Activated CD8-positive, alpha-beta memory T cell treated with anti-CD3 and anti-CD28 coated beads for 48 hours (primary cell): ENCODE results near the gene C19orf47.
A peak's percentile ranks its signal among the peaks of the same experiment; 100 is the strongest.

ENCODE experiments used
- DNase-seq, 3 experiments: peaks; one replicate each; pipeline ENCODE4 v3.0.0-alpha.2; 2020; ENCODE audit warnings: low read depth in 2 of 3, low spot score in 2 of 3

Gene C19orf47, protein sequence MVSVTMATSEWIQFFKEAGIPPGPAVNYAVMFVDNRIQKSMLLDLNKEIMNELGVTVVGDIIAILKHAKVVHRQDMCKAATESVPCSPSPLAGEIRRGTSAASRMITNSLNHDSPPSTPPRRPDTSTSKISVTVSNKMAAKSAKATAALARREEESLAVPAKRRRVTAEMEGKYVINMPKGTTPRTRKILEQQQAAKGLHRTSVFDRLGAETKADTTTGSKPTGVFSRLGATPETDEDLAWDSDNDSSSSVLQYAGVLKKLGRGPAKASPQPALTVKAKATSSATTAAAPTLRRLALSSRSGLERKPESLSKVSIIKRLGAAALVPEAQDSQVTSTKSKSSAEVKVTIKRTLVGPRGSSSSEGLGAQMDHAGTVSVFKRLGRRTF

DNA sequence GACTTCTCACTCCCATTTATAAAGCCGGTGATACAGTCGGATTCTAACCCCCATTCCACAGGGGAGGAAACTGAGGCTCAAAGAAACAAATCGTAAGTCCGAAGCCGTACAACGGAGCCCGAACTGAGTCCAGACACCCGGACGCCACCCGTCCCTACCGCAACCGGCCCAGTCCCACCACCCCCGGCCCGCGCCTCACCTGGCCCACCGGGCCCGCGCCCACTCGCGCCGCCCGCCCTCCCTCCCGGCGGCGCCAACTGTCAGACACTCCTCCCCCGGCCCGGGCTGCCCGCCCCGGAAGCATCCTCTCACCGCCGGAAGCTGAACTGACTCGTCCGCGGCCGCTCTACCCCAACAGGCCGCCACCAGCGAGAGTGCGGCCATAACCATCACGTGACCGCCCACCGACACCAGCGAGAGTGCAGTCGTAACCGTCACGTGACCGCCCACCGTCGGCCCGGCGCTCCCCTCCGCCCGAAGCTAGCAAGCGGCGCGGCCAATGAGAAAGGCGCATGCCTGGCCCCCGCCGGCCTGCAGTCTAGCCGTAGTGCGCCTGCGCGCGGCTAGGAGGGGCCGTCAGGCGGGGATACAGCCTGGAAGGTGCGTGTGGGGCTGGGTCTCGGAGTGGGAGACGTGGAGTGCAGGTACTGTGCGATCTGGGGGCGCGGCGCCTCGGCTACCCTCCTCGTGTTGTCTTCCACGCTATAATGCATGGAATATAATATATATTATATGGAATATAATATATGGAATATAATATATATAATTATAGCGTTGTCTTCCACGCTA, at the start of gene C19orf47, which contains the start of gene PLD3:
Gene C19orf47, minus strand, starts transcription at position 273 of the 789 bp plus-strand sequence. CDS start 6,540 bp downstream, outside the sequence.
Gene PLD3, plus strand, starts transcription at position 571 of the 789 bp plus-strand sequence. CDS start 17,789 bp downstream, outside the sequence.
- DNase-seq: peak; percentile 90 to 99 (median 90)

DNA sequence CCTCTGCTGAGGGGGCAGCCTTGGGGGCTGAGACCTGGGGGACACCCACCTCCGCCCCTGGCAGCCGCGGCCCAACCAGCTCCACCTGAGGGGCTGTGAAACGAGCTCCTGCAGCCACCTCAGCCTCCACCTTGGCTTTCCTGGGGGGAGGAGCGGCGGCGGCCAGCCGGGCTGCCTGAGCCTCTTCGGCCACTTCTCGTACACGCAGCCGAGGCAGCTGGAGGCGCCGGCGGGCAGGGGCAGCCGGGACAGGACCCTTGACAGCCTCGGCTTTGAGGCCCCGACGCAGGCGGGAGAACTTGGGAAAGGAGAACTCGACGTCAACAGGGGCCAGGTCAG, 49.3 kb upstream of the C19orf47 start:
- DNase-seq: no peak

DNA sequence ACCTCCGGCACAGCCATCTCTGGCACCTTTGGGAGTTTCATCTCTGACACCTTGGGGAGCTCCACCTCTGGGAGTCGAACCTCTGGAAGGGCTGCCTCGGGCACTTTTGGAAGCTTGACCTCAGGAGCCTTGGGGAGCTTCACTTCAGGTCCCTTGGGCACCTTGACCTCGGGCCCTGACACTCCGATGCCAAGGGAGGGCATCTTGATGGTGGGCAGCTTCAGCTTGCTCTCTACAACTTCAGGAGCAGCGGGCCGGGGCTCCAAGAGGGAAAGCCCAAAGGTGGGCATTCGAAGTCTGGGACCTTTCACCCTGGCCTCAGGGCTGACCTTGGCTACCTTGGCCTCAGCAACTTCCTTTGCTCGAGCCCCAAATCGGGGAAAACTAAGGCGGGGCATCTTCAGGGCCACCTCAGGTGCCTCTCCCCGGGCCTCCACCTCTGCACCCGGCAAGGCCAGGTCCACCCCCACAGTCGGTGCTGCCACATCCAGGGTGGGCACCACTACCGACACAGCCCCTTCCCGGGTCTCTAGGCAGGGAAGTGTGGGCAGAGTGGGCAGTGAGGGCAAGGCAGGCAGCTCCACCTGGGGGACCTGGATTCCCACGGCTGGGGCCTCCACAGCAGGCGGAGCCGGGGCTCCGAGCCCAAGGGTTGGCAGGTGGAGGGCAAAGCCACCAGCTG, 48.8 kb upstream of the C19orf47 start:
- DNase-seq: no peak

DNA sequence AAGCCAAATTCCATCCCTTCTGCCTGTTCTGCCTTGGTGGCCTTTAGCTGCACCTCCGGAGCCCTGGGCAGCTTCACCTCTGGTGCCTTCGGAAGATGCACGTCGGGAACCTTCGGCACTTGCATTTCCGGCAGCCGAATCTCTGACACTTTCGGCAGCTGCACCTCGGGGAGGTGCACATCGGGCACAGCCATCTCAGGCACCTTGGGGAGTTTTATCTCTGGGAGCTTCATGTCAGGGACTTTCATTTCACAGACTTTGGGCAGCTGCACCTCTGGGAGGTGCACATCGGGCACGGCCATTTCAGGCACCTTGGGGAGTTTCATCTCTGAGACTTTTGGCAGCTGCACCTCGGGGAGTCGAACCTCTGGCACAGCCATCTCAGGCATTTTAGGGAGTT, 47.8 kb upstream of the C19orf47 start:
- DNase-seq: no peak

DNA sequence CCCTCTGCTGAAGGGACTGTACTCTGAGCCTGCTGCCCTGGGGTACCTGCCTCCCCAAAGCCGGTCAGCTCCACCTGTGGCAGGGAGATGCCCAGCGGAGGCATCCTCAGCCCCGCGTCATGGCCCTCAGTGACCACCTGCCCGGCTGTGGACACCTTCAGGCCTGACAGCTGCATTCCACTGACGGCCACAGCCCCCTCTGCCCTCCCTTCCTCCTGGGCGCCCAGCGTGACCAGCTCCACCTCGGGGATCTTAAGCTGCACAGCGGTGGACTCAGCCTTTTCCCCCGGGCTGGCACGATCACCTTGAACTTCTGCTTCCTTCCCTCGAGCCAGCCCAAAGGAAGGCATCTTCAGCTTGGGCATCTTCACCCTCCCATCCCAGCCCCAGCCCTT, 46.6 kb upstream of the C19orf47 start:
- no peak for DNase-seq

- no peak for DNase-seq
Measured at GRCh38 chr19:40393894-40394815, 46.0 kb upstream of the C19orf47 start.

GRCh38 chr19:40392894-40393517, 44.8 kb upstream of the C19orf47 start:
- DNase-seq: no peak

DNA sequence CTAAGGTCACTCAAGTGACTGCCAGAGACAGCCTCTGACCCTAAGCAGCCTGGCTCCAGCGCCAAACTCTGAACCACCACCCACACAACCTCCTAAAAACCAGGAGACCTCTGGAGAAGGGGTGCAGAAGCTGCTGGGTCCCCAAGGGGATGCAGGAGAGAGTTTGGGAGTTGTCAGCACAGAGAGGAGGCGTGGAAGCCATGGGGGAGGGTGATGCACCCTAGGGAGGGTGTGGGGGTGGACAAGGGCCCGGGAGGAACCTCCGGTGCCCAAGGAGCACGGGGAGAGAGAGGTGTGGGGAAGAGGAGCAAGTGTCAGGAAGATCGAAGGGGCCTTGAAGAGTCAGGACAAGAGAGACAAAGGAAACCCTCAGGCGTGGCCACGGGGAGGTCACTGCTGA, 43.9 kb upstream of the C19orf47 start:
- no peak for DNase-seq

DNA sequence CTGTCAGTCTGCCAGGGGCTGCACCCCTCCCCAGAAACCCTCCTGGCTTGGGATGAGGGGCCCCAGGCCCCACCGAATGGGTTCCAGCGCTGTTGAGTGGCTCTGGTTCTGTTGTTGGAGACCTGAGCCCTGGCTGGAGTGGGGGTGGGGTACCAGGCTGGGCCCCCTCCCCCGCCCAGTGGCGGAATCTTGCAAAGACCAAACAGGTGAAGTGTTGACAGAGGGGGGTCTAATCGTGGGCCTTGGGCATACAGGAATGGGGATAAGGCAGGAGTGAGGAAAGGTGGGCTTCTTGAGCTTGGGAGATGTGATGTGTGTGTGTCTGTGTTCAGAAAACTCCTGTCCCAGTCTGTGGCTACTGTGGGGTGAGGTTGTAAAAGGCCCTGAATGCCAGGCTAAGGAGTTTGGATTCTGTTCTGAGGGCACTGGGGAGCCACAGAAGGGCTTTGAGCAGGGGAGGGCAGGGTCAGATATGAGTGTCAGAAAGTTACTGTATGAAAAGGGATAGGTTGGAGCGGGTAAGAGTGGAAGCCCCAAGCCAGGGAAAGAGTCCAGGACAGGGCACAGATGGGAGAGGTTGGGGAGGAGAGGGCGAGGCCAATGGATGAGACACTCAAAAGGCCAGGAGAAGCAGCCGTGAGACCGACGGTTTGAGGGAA, 42.0 kb upstream of the C19orf47 start, which contains the start of gene HIPK4:
Gene HIPK4, minus strand, starts transcription at position 98 of the 659 bp plus-strand sequence. CDS start 279 bp downstream, outside the sequence.
- no peak for DNase-seq

GRCh38 chr19:40389404-40390083, 41.3 kb upstream of the C19orf47 start:
- no peak for DNase-seq

- DNase-seq: no peak
Measured at GRCh38 chr19:40388481-40388880, 40.3 kb upstream of the C19orf47 start.

- DNase-seq: no peak
Measured at GRCh38 chr19:40387155-40387554, 39.0 kb upstream of the C19orf47 start.

- DNase-seq: no peak
Measured at GRCh38 chr19:40383668-40384248, 35.6 kb upstream of the C19orf47 start.

DNA sequence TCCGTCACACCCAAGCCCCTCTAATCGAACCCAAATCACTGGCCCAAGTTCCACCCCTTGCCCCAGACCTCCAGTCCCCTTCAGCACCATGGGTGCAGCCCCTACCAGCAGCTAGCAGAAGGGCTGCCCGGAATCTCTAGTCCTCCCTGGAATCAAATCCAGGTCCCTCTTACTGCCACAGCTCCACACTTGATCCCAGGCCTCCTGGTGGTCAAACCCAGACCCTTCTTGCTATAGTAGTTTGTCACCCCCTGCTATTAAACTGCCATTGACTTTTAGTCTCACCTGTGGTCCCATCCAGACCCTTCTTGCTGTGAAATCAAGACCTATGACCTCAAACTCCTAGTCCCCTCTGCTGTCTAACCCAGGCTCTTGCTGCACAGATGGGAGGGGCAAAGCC, 33.1 kb upstream of the C19orf47 start:
- DNase-seq: no peak

DNA sequence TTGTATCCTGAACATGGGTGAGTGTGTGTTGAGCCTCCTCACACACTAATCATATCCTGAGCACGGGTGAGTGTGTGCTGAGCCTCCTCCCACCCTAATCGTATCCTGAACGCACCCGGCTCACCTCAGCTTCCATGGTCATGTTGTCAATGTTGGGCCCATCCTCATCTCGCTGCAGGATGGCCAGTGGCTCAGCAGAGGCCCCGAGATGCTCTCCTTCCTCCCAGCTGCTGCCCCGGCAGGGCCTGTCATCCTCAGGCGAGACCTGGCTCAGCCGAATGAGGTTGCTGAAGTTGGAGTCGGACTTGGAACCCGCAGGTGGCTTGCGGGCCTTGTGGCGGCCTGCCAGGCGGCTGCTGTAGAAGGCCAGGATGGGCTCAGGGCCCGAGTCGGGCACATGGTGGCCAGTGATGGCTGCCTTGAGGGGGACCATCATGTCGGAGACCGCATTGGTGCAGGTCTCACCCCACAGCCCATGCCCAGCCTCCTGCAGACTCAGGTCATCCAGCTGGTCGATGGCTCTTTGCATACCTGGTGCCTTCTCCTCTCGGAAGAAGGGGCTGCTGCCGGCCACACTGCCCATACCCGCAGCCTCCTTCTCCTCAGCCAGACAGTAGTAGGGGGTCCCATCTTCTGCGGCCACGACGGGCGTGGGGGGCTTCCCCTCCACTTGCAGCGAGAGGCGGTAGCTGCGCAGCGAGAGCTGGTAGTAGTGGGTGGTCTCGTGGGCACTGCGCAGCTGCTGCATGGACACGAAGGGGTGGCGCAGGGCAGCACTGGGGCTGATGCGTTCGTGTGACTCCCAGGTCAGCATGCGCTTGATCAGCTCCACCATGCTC, 32.2 kb upstream of the C19orf47 start:
- no peak for DNase-seq

DNA sequence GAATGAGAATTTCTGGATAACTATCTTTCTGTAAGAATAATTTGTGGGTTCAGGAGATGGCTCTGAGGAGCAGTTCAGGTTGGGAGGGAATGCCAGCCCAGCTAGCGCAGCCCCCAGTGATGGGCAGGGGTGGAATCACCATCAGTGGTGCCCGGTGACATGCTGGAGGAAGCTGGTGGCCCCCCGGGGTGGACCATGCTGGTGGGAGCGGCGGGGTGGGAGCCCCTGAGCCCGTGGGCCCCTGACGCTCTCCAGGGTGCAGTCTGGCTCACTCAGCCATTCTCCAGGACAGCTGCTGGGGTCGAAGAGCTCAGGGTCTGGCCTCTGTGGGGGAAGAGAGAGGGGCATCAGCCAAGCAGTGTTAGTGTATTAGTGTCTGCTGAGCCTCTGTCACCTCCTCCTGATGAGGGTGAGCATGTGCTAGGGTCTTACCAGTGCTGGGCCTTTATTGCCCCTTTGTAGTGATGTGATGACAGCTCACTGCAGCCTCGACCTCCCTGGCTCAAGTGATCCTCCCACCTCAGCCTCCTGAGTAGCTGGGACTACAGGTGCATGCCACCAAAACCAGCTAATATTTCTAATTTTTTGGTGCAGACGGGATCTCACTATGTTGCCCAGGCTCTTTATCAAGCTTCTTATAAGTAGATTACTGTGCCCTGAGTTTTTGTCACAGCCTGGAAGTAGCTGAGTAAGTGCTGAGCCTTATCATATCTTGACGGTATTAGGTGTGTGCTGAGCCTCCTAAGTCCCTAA, 31.4 kb upstream of the C19orf47 start:
- no peak for DNase-seq

GRCh38 chr19:40378509-40378908, 30.3 kb upstream of the C19orf47 start:
- no peak for DNase-seq
